ENCODE data around the gene OPHN1. TPM values are rescaled to one million over a fixed set of nuclear protein-coding genes. Genes with fewer than 3 reads are reported as not detected.

The OPHN1 gene
- total and polyA plus RNA-seq, 12 donors = 2.1 to 7.1 (median 5.2) TPM

- WGBS, 2 donors = 81 to 82% methylated on average over 1 of the region's 1 CpG
- no peak for TF ChIP-seq CTCF (IDR thresholded peaks at IDR 0.05)
- no peaks in the 10 kb centered on the region for H3K4me1 ChIP-seq
- DNase-seq (no peak), ATAC-seq (no peak)
- H3K27me3 ChIP-seq = peaks cover 0 to 4% (median 0%) of the 10 kb centered on the region in 7 donors
- H3K9me3 ChIP-seq = no peaks in the 10 kb centered on the region
- H3K27ac ChIP-seq = no peak overlapping the region
- no peak overlapping the region for H3K4me3 ChIP-seq
- intact Hi-C loops (cut with DNase I) = no loop called here
- peaks cover 0 to 22% (median 0%) of the 10 kb centered on the region in 9 donors for H3K36me3 ChIP-seq
Observed at GRCh38 chrX:68204521-68205038, 228.7 kb downstream of the OPHN1 start.

- TF ChIP-seq CTCF (IDR thresholded peaks at IDR 0.05) = no peak
- DNase-seq (no peak), ATAC-seq (no peak)
- no peaks in the 10 kb centered on the region for H3K4me1 ChIP-seq
- WGBS, 2 donors = 94 to 95% methylated on average over 2 of the region's 2 CpGs
- H3K4me3 ChIP-seq = no peak overlapping the region
- intact Hi-C loops (cut with DNase I) = no loop called here
- no peaks in the 10 kb centered on the region for H3K27me3 ChIP-seq
- H3K27ac ChIP-seq = peak overlapping the region in 1 of 10 donors; percentile 48
- no peaks in the 10 kb centered on the region for H3K9me3 ChIP-seq
- peaks cover 0 to 13% (median 0%) of the 10 kb centered on the region in 9 donors for H3K36me3 ChIP-seq
Observed at GRCh38 chrX:68203646-68204045, 229.6 kb downstream of the OPHN1 start.

GRCh38 chrX:68203211-68203610 is 230.1 kb downstream of the OPHN1 start:
- WGBS, 2 donors = 82 to 85% methylated on average over 1 of the region's 1 CpG
- TF ChIP-seq CTCF (IDR thresholded peaks at IDR 0.05) = no peak
- H3K9me3 ChIP-seq = no peaks in the 10 kb centered on the region
- peaks cover 0 to 11% (median 0%) of the 10 kb centered on the region in 9 donors for H3K36me3 ChIP-seq
- H3K27ac ChIP-seq = no peak overlapping the region
- H3K4me3 ChIP-seq = no peak overlapping the region
- H3K4me1 ChIP-seq = no peaks in the 10 kb centered on the region
- ATAC-seq (no peak), DNase-seq (no peak)
- H3K27me3 ChIP-seq = no peaks in the 10 kb centered on the region
- intact Hi-C loops (cut with DNase I) = no loop called here

GRCh38 chrX:68199062-68199848 is 234.0 kb downstream of the OPHN1 start:
- no peak for ATAC-seq
- intact Hi-C loops (cut with DNase I) = loop anchor here in 7 of 10 donors (2.0 to 10.0 kb wide), 5 partner anchors 263 to 1086 kb away; no protein-coding TSS in a partner anchor

More at GRCh38 chrX:68199062-68199848, 234.0 kb downstream of the OPHN1 start:
- TF ChIP-seq CTCF (IDR thresholded peaks at IDR 0.05) = no peak
- Histone ChIP-seq H3K27me3 (no peaks in the 10 kb centered on the region), H3K27ac (no peak overlapping the region), H3K4me1 (peaks cover 0 to 4% (median 0%) of the 10 kb centered on the region in 9 donors), H3K4me3 (no peak overlapping the region), H3K36me3 (peaks cover 0 to 20% (median 0%) of the 10 kb centered on the region in 9 donors), H3K9me3 (no peaks in the 10 kb centered on the region)
- 94 to 97% methylated on average over 4 of the region's 4 CpGs for WGBS, 2 donors
- DNase-seq = no peak
